Endothelial cell of umbilical vein (primary cell): ENCODE data around the gene RAB9B. TPM values are rescaled to one million over a fixed set of nuclear protein-coding genes. Genes with fewer than 3 reads are reported as not detected.

Experiments
- BruUV-seq: library from RNA; stranded (reverse); fragments of 400-500 nt; replicated peaks from 2 replicates; lab custom pipeline; 2021; lab: Mats Ljungman, UMichigan
- CTCF ChIA-PET: fragments of 300-600, 350-600 bp; sonication (Branson Sonifier 250); formaldehyde crosslinking; loops from one replicate; lab custom pipeline; 2021; ENCODE audit warnings: antibody characterized with exemption, inconsistent platforms; lab: Charles Lee
- POLR2A ChIA-PET: fragments of 300-600, 350-600 bp; sonication (Branson Sonifier 250); formaldehyde crosslinking; loops from one replicate; lab custom pipeline; 2021; ENCODE audit warnings: antibody characterized with exemption, inconsistent platforms; lab: Charles Lee
- DNase-seq: peaks from one replicate; pipeline ENCODE4 v3.0.0-alpha.2; 2011; ENCODE audit warnings: low read depth, low spot score
- FAIRE-seq: peaks from 2 replicates; lab custom pipeline; 2011; peaks lifted over from hg19 to GRCh38; lab: Jason Lieb, UNC
- H2AFZ ChIP-seq: 2 replicates; pipeline ENCODE4 v1.6.0; 2012; ENCODE audit warnings: low read depth, low read length, control low read depth, inconsistent platforms
- H3K27ac ChIP-seq: 2 replicates; pipeline ENCODE4 v1.5.1; 2011; ENCODE audit warnings: low read depth, mild to moderate bottlenecking, control low read depth, low read length, moderate library complexity; ENCODE audit not compliant: insufficient read depth
- H3K27me3 ChIP-seq, 2 experiments: 2 replicates each; pipeline versions ENCODE4 v1.6.0 to v1.6.1; 2011; ENCODE audit warnings: low read length in 2 of 2, mixed read lengths in 1 of 2; ENCODE audit not compliant: control insufficient read depth in 2 of 2, insufficient read depth in 2 of 2
- H3K36me3 ChIP-seq, 2 experiments: 2 replicates in 1 of 2; 3 replicates in 1 of 2; pipeline ENCODE4 v1.5.1; 2011; ENCODE audit warnings: low read length in 2 of 2, mild to moderate bottlenecking in 1 of 2, moderate library complexity in 1 of 2; ENCODE audit not compliant: control insufficient read depth in 2 of 2, insufficient read depth in 2 of 2; ENCODE audit errors: extremely low read depth in 1 of 2
- H3K4me1 ChIP-seq: 3 replicates; pipeline ENCODE4 v1.5.1; 2011; ENCODE audit warnings: mild to moderate bottlenecking, low read length; ENCODE audit not compliant: control insufficient read depth, insufficient read depth; ENCODE audit errors: extremely low read depth
- H3K4me2 ChIP-seq: 2 replicates; pipeline ENCODE4 v1.6.1; 2011; ENCODE audit warnings: low read length, control low read depth, mixed read lengths; ENCODE audit not compliant: insufficient read depth
- H3K4me3 ChIP-seq, 3 experiments: fragments of 200-600 bp in 1 of 3; sonication (generic), shearing (Covaris generic) in 1 of 3; replicated peaks in 1 of 3; 2 replicates each; pipeline ENCODE4 v1.5.1; 2011 to 2016; ENCODE audit warnings: control low read depth in 3 of 3, low read length in 3 of 3, mild to moderate bottlenecking in 2 of 3, inconsistent platforms in 1 of 3, low read depth in 1 of 3, moderate library complexity in 1 of 3; ENCODE audit not compliant: insufficient read depth in 1 of 3
- H3K79me2 ChIP-seq: 2 replicates; pipeline ENCODE4 v1.6.0; 2012; ENCODE audit warnings: low read length, inconsistent platforms; ENCODE audit not compliant: control insufficient read depth, insufficient read depth
- H3K9ac ChIP-seq: replicated peaks from 2 replicates; pipeline ENCODE3; 2011; ENCODE audit warnings: low read length, control low read depth; ENCODE audit not compliant: insufficient read depth; ENCODE audit errors: extremely low read depth
- H3K9me1 ChIP-seq: replicated peaks from 3 replicates; pipeline ENCODE4 v1.6.0; 2011; ENCODE audit warnings: mild to moderate bottlenecking, low read length; ENCODE audit not compliant: control insufficient read depth, insufficient read depth; ENCODE audit errors: extremely low read depth
- H3K9me3 ChIP-seq: replicated peaks from 2 replicates; pipeline ENCODE4 v1.5.1; 2012; ENCODE audit warnings: low read length, inconsistent platforms; ENCODE audit not compliant: control insufficient read depth, insufficient read depth
- H4K20me1 ChIP-seq: replicated peaks from 2 replicates; pipeline ENCODE3; 2011; ENCODE audit warnings: mild to moderate bottlenecking, low read length; ENCODE audit not compliant: control insufficient read depth, insufficient read depth; ENCODE audit errors: extremely low read depth
- EZH2 ChIP-seq: IDR thresholded peaks from 2 replicates; pipeline ENCODE4 v1.6.1; 2012; ENCODE audit warnings: borderline replicate concordance, low read depth, mild to moderate bottlenecking, moderate library complexity, low read length, inconsistent platforms; ENCODE audit not compliant: severe bottlenecking
- FOS ChIP-seq: IDR thresholded peaks from 2 replicates; pipeline ENCODE4 v1.6.1; 2011; ENCODE audit warnings: mild to moderate bottlenecking, low read length, moderate library complexity, borderline replicate concordance; ENCODE audit not compliant: insufficient read depth
- GATA2 ChIP-seq: IDR thresholded peaks from 2 replicates; pipeline ENCODE4 v1.7.0; 2011; ENCODE audit warnings: low read depth, mild to moderate bottlenecking, moderate library complexity, mixed read lengths, low read length; ENCODE audit not compliant: insufficient read length, insufficient read depth
- JUN ChIP-seq: IDR thresholded peaks from 2 replicates; pipeline ENCODE4 v1.6.1; 2011; ENCODE audit warnings: borderline replicate concordance, low read depth; ENCODE audit not compliant: insufficient read length, insufficient read depth
- MYC ChIP-seq: IDR thresholded peaks from one replicate; pipeline ENCODE4 v1.6.1; 2011; ENCODE audit warnings: mild to moderate bottlenecking, low read depth, low read length
- POLR2A ChIP-seq: IDR thresholded peaks from 2 replicates; pipeline ENCODE4 v1.6.1; 2012; ENCODE audit warnings: low read depth, mild to moderate bottlenecking, control low read depth, low read length
- POLR2AphosphoS5 ChIP-seq: IDR thresholded peaks from 2 replicates; pipeline ENCODE4 v1.6.1; 2012; ENCODE audit warnings: low read depth, mild to moderate bottlenecking, control low read depth, low read length, moderate library complexity; ENCODE audit not compliant: insufficient read depth
- dilution Hi-C: fragments of 300-500 bp; cut with MboI; formaldehyde crosslinking; loops from one replicate; pipeline ENCODE4 v1.15.0; 2019; ENCODE audit warnings: low sequenced_read_pairs; ENCODE audit not compliant: extremely low pct_ligation_motif_present
- intact Hi-C: fragments of 100-400 bp; cut with micrococcal nuclease; formaldehyde crosslinking; loops from one replicate; pipeline ENCODE4 v1.10.0; 2022
- polyA plus RNA-seq, 4 experiments: library from polyadenylated mRNA; depleted of rRNA in 3 of 4; stranded (reverse) in 3 of 4; unstranded in 1 of 4; fragments of >200 nt; gene quantifications; 2 replicates each; pipeline versions ENCODE4 v1.2.1 to v1.2.3, GENCODE V29; 2011 to 2012; ENCODE audit warnings: missing spikeins in 1 of 4
- total RNA-seq: library from RNA; stranded (reverse); gene quantifications from 2 replicates; pipeline ENCODE4 v1.2.3, GENCODE V29; 2021
- TF ChIP-seq, protein P1 (sequence below): IDR thresholded peaks from 2 replicates; pipeline ENCODE4 v1.6.1; 2011; ENCODE audit not compliant: insufficient read depth, insufficient read length
- TF ChIP-seq, protein P2 (sequence below), 2 donors: IDR thresholded peaks; 1 replicate in 1 of 2; 2 replicates in 1 of 2; pipeline ENCODE4 v1.5.1; 2011; ENCODE audit warnings: low read length in 2 of 2, mild to moderate bottlenecking in 2 of 2, moderate library complexity in 2 of 2, control low read depth in 1 of 2, inconsistent platforms in 1 of 2, low read depth in 1 of 2; ENCODE audit not compliant: insufficient read depth in 1 of 2; ENCODE audit errors: extremely low read depth in 1 of 2

RAB9B gene
- total and polyA plus RNA-seq, 2 donors (not counting 3 experiments of a cell fraction or from before 2014, with no cell fraction given): 0.18 to 0.55 TPM

DNA sequence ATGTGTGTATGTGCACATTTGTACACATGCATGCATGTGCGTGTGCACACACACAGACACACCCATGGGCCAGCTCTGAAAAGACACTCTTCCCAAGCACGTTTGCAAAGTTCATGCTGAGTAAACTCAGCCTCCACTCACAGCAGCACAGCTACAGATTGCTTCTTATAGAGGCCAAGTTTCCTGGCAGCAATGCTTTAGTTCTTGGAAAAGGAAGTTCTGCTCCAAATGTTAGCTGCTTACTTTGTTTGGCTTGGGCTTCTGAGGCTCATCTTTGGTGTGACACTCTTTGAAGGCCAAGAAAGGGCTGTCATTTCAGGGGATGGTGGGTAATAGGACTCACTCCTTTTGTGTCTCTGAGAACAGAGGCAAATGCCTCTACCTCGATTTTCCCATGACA lies 48.9 kb downstream of the RAB9B start:
- Histone ChIP-seq H3K36me3 (no peaks in the 10 kb centered on the region), H3K9ac (no peak overlapping the region), H3K9me1 (no peaks in the 10 kb centered on the region), H3K27me3 (no peaks in the 10 kb centered on the region), H3K79me2 (no peaks in the 10 kb centered on the region), H4K20me1 (no peaks in the 10 kb centered on the region), H3K9me3 (no peaks in the 10 kb centered on the region), H3K4me3 (no peak overlapping the region), H3K27ac (no peak overlapping the region), H3K4me2 (no peak overlapping the region), H3K4me1 (no peaks in the 10 kb centered on the region), H2AFZ (no peak overlapping the region)
- BruUV-seq: no TSS peak
- ChIA-PET CTCF (interaction anchor here (1.0 to 2.1 kb wide), 2 partner anchors 9 to 12 kb away, joined by 3 to 8 read pairs; no protein-coding TSS in a partner anchor), POLR2A (no interaction called here)
- no peak for TF ChIP-seq POLR2AphosphoS5
- no peak for TF ChIP-seq JUN
- no peak for TF ChIP-seq MYC
- no peak for TF ChIP-seq GATA2
- no peak for TF ChIP-seq POLR2A
- no peak for TF ChIP-seq EZH2
- TF ChIP-seq, protein P1, sequence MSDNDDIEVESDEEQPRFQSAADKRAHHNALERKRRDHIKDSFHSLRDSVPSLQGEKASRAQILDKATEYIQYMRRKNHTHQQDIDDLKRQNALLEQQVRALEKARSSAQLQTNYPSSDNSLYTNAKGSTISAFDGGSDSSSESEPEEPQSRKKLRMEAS: no peak
- TF ChIP-seq, protein P2, sequence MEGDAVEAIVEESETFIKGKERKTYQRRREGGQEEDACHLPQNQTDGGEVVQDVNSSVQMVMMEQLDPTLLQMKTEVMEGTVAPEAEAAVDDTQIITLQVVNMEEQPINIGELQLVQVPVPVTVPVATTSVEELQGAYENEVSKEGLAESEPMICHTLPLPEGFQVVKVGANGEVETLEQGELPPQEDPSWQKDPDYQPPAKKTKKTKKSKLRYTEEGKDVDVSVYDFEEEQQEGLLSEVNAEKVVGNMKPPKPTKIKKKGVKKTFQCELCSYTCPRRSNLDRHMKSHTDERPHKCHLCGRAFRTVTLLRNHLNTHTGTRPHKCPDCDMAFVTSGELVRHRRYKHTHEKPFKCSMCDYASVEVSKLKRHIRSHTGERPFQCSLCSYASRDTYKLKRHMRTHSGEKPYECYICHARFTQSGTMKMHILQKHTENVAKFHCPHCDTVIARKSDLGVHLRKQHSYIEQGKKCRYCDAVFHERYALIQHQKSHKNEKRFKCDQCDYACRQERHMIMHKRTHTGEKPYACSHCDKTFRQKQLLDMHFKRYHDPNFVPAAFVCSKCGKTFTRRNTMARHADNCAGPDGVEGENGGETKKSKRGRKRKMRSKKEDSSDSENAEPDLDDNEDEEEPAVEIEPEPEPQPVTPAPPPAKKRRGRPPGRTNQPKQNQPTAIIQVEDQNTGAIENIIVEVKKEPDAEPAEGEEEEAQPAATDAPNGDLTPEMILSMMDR (IDR thresholded peaks at IDR 0.05; ENCODE audit: extremely low read depth in 1 of 2, insufficient read depth in 1 of 2, low read depth in 1 of 2, low read length in 2 of 2): no peak
- TF ChIP-seq FOS: no peak
- DNase-seq: no peak
- dilution Hi-C loops: no loop called here
- intact Hi-C loops: no loop called here
- FAIRE-seq: no peak
